CD4-positive, alpha-beta T cell treated with Interleukin-2 at 100 ng/mL for 4 hours (primary cell): Measurements from ENCODE around the gene ACOX2.

ENCODE experiments used
- DNase-seq: peaks from one replicate; pipeline ENCODE4 v3.0.0-alpha.2; 2020; ENCODE audit warnings: low spot score

The ACOX2 gene

DNA sequence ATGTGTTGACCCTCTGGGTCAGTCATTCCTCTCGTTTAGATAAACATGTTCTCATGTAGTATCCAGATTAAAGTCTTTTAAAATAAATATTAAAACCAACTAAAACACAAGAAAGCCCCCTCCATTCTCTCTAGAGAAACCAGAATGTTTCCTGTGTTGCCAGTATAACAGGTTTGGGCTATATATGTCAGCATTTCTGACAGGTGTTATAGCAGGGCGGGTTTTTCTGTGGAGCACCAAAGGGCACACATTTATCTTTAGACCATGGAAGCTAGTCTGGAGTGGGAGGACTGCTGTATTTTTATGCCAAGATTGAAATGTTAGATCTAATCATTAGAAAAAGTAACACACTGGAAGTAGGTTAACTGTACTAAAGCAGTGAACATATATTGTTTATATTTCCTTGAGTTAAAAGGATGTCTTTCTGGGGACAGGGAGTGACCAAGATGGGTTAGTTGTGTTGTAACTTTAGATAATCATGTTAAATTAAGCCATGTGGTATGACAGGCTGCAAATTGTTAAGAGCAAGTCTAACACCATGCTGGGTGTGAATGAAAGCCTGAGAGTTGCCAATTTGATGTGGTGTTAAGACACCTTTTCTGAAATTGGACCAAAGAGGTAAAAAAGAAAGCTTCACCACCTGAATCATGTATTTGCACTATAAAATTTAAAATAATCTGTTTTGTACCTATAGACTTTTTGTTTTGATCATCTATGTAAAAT is 29.5 kb downstream of the ACOX2 start:
- no peak for DNase-seq

DNA sequence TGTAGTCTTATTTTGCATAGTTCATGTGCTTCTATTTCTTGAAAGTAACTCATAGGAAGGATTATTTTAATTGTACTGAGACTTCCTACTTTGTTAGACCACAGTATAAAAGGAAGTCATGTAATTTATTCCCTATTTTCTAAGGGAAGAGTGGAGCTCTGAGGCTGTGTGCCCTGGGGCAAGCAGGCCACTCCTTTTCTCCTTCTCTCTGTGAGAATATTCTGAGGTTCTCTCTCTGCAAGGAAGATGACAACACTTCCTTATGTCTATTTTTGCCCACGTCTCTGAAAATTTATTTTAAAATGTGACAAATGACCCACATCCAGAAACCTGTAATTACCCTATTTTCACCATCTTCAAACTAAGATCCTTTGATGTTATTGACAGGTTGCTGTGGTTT is 34.1 kb downstream of the ACOX2 start:
- no peak for DNase-seq

DNA sequence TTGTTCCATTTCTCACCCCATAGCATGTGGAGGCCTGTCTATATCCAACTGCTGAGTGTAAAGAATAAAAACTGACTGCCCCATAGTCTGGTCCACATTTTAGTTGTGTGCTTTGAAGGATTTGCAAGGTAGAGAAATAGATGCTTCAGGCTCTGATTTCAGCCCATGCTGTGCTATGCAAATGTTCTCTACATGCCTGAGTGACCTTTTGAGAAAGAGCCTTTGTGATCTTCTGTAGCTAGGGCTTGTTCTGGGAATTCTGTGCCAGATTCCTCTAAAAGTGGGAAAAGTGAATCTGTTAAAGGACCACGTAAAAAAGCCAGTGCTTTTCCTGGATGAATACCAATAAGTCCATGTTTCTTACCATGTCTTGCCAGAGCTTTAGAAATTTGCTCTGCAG is 39.9 kb downstream of the ACOX2 start:
- no peak for DNase-seq

DNA sequence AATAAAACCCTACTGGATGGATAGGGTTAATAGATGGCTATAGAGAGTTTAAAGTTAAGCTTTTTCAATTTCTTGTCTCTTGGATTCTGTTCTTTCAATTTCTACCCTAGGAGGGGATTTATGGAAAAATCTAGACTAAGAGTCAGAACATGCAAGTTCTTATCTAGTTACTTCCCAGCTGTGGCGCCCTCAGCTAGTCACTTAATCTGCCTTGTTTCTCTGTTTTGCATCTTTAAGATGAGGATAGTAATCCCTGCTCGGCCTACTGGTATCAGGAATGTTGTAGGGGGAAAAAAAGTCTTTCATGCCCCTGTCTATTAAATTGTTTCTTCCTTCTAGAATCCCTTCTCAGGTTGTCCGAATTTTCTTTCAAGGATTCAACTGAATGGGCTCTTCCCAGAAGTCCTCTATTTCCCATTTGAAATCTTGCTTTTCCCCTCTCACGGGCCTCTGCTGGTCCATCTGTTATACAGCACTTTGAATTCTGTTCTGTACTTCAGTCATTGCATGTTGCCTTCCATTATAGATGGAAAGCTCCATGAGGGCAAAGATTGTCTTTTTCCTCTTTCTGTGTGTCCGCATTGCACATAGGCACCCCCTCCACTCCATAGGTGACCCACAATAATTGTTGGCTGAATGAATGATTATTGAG is 40.7 kb downstream of the ACOX2 start:
- DNase-seq = no peak

DNA sequence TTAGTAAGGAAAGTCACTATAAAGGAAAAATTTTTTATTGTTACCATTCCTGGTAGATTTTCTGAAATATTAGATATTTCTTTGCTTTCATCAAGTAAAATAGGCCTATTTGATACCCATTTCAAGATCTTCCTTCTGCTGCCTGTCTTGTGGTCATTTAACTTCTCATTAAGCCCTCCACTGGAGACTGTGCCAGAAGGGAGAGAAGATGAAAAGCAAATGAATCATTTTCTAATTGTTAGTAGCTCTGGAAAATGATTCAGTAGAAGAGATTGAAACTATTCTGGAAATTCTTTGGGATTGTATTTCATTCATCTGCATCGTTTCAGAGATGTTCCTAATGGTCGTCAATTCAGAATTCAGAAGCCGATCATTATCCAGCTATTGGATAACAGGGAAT is 41.9 kb downstream of the ACOX2 start:
- no peak for DNase-seq

DNA sequence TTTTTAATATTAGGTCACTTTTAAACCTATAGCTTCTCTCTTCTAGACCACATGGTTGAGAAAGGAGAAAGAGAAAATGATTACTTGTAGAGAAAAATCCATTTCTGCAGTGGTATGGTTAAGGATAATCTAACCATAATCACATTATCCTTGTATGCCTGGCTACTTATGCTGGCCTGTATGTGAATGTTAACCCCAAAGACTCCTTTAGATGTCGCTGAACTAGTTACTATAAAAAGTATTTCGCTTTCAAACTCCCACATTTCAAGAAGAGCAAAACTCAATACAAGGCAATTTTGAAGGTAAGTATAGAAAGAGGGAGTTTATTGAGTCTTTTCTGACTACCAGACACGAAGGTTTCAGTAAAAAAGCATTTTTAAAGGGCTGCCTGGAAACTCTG is 42.9 kb downstream of the ACOX2 start:
- DNase-seq = no peak

DNA sequence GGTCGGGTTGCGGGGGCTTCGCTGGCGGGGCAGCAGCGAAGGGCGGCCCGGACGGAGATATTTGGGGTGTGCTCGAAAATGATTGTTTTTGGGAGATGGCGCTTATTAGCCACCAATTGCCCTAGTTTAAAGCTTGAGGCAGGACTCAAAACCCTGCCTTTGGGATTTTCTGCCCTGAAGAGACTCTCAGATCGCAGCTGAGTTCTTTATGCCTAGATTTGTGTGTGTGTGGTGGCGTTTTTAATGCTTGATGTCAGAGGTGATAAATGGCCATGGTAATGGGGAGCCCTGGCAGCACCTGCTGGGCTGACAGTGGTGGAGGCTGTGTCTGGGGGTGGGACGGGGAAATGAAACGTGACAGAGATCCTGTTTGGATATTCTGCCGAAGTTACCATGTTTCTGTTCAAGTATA is 44.5 kb downstream of the ACOX2 start:
- peak; percentile 22 for DNase-seq

DNA sequence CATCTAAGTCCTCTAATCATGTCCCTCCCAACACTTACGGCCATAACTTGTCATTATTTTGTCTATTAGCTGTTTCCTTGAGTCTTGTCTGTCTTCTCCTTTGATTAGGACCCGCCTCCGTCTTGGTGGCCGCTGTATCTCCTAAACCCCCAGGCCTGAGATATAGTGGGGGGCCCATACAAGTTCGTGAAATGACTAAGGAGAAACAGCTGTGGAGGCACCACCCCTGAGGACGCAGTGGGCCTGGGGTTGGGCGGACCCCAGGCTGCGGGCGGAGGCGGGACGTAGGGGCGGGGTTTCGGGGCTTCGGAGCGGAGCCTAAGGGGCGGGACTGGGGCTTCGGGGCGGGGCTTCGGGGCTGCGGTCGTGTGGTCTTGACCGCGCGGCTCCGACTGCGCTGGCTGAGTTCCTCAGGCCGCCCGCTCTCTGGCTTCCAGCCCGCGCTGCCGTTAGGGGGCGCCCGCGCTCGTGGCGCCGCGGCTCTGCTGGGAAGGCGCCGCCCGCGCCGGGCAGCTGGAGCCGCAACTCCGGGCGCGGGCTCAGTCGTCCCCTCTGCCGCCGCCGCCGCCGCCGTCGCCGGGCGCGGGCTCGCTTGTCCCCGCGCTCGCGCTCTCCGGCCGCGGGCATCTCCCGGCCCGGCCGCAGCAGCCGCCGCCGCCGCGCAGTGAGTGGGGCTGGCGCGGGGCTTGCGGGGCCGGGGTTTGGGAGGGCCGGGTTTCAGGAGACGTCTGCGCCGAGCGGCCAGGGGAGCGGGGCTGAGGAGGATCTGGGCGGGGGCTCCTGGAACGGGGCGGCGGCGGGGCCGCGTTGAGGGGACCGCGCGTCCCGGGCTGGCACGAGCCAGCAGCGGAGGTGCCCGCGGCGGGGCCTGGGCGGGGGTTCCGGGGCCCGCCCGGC is 45.2 kb downstream of the ACOX2 start, which contains the start of gene KCTD6:
Gene KCTD6, plus strand, starts transcription at position 591 of the 897 bp plus-strand sequence. CDS start 6,660 bp downstream, outside the sequence.
- peak; percentile 92 for DNase-seq

DNA sequence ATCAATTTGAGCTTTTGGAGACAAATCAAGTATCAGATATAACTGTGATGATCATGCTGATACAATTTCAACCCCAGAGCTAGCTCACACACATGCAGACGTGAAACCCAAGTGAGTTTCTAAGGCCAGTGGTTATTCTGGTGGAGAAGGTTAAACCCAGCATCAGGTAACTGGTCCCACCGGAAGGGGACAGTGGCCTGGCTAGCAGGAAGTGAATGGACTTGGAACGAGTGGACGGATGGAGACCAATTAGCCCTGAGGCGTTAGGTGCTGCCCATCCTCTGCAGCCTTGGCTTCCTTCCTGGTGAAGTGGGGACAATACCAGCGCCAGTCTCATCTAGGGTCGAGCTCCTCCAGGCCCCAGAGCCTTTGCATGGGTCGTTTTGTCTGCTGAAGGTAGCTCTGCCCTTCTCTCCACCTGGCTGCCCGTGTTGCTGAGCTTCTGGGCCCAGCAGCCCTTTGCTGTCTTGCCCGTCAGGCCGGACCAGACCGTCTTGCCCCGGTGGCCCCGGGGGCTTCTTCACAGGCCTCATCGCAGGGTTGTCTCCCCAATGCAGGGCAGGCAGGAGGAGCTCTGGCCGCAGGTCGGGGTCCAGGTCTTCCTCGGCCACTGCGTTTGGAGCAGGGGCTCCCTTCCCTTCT is 46.0 kb downstream of the ACOX2 start:
- DNase-seq = no peak

DNA sequence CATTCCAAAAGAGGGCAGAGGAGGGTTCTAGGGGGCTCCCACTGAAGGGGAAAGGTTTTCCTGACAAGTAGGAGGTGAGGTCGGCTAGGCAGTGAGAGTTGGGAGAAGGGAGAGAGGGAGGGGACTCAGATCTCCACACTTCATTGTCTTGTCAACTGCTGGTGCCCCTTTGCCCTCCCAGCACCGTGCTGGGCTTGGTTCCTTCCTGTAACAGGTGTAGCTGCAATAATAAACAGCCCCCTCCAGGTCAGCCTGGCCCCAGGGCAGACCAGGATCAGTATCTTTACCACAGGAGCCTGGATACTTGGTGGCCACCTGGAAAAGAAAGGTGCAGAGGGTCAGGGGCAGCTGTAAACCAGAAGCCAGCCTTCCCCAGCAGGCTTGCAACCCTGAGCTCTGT is 48.0 kb downstream of the ACOX2 start:
- DNase-seq = no peak

DNA sequence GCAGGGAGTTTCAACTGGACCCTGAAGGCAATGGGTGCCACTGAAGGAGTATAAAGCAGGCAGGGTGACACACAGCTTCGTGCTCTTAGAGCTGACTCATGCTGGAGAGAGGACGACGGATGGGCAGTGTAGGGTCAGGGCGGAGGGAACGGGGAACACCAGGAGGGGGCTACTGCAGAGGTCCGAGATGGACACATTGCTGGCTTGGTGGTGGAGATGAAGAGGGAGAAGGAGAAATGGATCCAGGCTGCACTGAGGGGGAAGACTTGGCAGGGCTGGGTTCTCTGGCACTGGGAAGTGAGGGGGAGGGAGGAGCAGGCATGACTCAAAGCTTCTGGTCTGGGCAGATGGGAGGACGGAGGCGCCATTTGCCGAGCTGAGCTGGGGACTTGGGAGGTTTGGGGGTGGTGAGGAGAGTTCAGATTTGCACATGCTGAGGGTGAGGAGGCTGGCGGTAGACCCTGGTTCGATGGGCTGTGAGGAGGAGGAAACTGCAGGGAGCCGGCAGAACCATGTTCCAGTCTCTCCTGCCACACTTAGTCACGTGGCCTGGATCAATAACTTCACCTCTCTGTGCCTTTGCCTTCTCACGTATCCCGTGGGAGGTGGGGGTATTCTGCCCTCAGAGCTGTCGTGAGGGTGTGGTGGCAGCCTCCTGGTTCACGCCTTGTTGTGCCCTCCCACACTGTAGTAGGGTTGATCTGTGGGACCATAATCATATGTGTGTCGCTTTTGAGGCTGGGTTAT is 49.7 kb downstream of the ACOX2 start:
- DNase-seq = no peak

DNA sequence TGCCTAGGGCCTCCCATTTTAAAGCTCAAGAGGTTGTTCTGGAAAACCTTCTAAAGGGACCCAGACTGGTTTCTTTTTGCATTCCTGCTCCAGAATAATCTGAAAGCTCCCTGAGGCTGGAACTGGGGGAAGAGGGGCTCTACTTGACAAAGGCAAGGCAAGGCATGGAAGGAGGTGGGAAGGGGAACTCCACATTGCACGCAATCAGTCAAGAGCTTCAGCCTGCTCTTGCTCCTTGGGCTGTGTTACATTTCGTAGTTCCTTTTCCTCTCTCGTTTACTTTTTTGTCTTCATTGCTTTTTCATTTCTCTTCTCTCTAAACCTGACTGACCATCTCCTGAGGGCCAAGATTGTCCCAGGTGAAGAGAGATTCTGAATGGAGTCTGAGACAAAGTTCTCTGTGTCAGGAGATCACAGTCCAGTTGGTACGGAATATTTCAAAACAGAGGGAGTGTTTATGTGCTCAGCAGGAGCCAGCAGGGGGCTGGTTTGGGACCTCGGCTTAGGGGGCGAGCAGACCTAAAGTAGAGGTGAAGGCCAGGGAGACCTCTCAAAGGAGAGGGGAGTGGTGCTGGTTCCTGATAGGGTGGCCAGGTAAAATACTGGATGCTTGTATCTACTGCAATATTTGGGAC is 51.1 kb downstream of the ACOX2 start:
- DNase-seq = no peak

DNA sequence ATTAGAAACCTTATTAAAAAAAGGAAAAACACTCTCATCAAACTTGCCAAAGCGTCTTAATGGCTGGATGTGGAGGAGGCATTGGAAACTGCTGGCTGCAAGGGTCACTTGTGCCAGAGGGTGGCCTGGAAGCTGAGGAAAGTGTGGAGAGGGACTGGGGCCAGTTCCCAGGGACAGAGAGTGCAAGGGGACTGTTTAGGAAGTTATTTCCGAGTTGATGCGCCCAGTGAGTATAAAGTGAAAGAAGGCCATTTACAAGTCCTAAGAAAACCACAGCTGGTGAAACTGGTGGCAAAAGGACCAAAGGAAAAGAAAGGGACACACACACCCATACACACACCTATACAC is 52.3 kb downstream of the ACOX2 start:
- DNase-seq = no peak

DNA sequence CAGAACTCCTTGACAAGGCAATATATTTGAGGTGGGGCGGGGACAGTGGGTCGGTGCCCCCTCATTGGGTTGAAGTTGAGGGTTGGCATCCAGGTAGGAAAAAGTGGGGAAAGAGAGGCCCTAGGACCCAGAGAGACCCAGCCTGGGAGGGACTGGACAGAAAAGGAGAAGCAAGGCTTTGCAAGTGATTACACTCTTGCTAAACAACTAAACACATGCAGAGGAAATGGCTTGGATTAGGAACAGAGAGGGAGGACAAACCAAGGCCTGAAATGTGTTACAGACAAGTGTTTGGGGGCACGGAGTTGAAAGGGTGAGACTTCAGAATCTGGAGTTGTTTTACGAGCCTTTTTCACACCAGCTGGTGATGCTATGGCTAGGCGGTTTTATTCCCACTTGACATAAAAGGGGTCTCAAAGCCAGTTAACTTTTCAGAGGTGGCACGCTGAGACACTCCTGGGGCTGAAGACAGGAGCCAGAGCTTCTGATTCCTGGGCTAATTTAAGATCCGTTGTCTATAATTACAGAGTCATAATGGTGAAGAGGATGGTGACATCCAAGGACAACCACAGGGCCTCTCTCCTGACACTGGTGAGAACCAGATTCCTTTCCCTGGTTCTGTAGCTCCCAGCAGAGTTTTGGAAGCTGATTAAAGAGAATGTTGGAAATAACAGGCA is 52.8 kb downstream of the ACOX2 start:
- DNase-seq = no peak

DNA sequence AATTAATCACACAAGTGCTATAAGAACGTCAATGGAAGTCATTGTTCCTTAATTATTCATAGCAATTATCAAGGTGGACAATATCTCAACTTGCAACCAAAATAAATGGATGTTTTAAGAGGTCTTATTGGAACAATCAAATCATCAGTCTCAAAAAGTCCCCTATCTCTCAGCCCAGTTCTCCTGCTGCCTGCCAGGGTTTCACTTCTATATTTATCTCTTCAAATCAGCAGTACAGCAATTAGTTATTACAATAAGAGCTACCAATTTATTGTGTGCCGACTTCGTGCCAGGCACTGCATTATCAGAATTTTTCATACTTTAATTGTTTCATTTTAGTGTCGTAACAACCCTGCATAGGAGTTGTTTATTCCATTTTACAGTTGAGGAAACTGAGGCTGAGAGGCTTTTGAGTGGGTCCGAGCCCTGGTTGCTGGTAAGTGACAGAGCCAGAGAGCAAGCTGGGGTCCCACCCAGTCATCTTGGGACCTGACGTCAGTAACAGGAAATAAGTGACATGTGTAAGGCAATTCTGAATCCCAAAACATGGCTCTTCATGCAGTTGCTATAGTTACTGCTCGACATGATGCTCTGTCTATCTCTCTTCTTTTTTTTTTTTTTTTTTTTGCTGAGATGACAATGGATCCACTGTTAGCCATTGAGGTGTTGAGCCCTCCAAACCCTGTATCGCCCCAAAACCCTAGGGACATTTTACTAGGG is 53.9 kb downstream of the ACOX2 start:
- no peak for DNase-seq

DNA sequence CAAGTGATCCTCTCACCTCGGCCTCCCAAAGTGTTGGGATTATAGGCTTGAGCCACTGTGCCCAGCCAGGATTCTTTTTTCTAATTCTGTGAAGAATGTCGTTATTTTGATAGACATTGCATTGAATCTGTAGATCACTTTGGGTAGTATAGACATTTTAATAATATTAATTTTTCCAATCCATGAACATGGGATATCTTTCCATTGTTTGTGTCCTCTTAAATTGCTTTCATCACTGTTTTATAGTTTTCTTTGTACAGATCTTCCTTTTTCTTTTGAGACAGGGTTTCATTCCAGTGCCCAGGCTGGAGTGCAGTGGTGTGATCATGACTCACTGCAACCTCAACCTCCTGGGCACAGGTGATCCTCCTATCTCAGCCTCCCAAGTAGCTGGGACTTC is 56.7 kb downstream of the ACOX2 start:
- DNase-seq = no peak

DNA sequence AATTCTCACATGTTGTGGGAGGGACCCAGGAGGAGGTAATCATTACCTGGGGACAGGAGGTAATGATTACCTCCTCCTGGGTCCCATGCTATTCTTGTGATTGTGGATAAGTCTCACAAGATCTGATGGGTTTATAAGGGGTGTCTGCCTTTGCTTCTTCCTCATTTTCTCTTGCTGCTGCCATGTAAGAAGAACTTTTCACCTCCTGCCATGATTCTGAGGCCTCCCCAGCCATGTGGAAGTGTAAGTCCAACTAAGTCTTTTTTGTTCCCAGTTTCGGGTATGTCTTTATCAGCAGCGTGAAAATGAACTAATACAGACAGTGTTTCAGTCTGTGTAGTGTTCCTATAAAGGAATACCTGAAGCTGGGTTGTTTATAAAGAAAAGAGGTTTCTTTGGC is 58.2 kb downstream of the ACOX2 start:
- DNase-seq = no peak

DNA sequence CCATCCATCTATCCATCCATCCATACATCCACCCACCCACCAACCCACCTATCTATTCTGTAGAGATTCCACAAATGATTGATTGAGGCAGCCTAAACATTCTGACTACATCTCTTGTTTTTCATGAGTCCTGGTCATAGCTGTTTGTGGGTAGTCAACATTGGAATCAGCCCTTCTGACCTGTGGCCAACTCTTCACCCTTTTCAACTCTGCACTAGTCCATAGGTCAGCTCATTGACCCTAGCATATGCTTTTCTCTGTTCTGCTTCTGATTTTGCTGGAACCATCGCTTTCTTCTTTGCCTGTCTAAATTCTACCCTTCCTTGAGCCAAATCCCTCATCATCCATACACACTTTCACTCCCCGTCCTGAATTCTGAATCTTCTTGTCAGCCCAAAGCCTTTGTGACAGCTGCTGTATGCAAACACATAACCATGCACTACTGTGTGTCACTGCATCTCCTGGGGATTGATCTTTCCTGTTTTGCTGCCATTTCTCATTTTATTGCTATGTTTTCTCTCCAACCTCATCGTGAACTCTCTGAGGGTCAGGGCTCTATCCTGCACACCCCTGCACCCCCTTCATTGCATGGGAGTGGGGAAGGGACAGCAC is 61.9 kb downstream of the ACOX2 start:
- DNase-seq = no peak

DNA sequence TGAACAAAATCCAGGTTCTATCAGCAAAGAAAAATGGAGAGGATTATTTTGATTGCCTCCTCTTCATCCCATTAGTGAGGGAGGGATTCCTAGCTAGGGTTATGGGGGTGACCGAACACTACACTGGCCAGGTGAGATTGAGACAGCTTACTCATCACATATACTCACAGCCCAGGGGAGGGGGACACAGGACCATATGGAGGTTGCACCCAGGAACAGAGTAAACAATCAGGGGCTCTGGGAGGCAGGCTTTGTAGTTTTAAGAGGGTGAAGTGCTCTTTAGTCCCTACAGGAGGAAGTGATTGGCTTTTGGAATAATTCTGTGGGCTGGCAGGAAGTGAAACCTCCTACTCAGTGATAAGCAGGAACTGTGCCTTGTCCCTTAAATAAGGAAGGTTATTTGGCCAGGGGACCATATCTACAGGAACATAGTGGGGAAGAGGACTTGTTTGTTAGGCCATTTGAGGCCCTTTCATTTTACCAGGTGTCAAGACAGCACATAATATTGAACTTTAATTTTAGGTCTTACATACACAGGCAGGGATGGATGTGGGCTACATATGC is 62.6 kb downstream of the ACOX2 start:
- DNase-seq = no peak
